Activated CD8-positive, alpha-beta memory T cell treated with anti-CD3 and anti-CD28 coated beads, Interleukin-2, amount 10 ng/mL, durations not matched to agents 7 days and 5 days (primary cell): ENCODE data around the gene WFDC9. TPM values are rescaled to one million over a fixed set of nuclear protein-coding genes. Genes with fewer than 3 reads are reported as not detected.
"Not testable (repeated sequence)": the region's sequence is repeated elsewhere in the genome, so short reads cannot be mapped to it uniquely, and the experiment has no call there.

ENCODE experiments used
- ATAC-seq: fragments of 150-1000 bp; cut with Tn5 transposase; one replicate; pipeline ENCODE4 v1.10.0; 2021; ENCODE audit warnings: moderate library complexity
- CTCF ChIA-PET: fragments of 350-600 bp; sonication (Branson Sonifier 250); formaldehyde crosslinking; loops from one replicate; lab custom pipeline; 2021; ENCODE audit warnings: antibody characterized with exemption; lab: Charles Lee
- DNase-seq: peaks from one replicate; pipeline ENCODE4 v3.0.0-alpha.2; 2020
- H3K27ac Mint-ChIP-seq: one replicate; pipeline ENCODE4 v1.8.0; 2021; ENCODE audit warnings: mild to moderate bottlenecking, mixed read lengths
- H3K27me3 Mint-ChIP-seq: one replicate; pipeline ENCODE4 v1.8.0; 2021; ENCODE audit warnings: mixed read lengths
- H3K36me3 Mint-ChIP-seq: one replicate; pipeline ENCODE4 v1.8.0; 2021; ENCODE audit warnings: mild to moderate bottlenecking, mixed read lengths
- H3K4me1 Mint-ChIP-seq: one replicate; pipeline ENCODE4 v1.8.0; 2021; ENCODE audit warnings: mixed read lengths
- H3K4me3 Mint-ChIP-seq: one replicate; pipeline ENCODE4 v1.8.0; 2021; ENCODE audit warnings: mild to moderate bottlenecking, moderate library complexity, mixed read lengths
- H3K9me3 Mint-ChIP-seq: one replicate; pipeline ENCODE4 v1.8.0; 2022; ENCODE audit warnings: low read depth, mixed read lengths
- total RNA-seq, 2 experiments: library from RNA; stranded (reverse); gene quantifications; one replicate each; pipeline ENCODE4 v1.2.3, GENCODE V29; 2021

The WFDC9 gene
- not detected for total RNA-seq

GRCh38 chr20:45631184-45631583 is at the start of gene WFDC9:
TSS of gene WFDC9 (minus strand) at chr20:45631284. CDS start at chr20:45610181, 21,103 bp downstream.
- H3K9me3 Mint-ChIP-seq, result no peaks in the 10 kb centered on the region
- no peak for ATAC-seq
- no peak within 1 kb of the TSS for H3K27ac Mint-ChIP-seq
- no peak for DNase-seq
- H3K27me3 Mint-ChIP-seq, result peaks cover 19% of the 10 kb centered on the region
- H3K4me3 Mint-ChIP-seq, result no peak within 1 kb of the TSS
- H3K4me1 Mint-ChIP-seq, result no peaks in the 10 kb centered on the region
- CTCF ChIA-PET, result no interaction called here
- H3K36me3 Mint-ChIP-seq, result no peaks in the 10 kb centered on the region

- Mint-ChIP-seq H3K27me3 (peaks cover 16% of the 10 kb centered on the region), H3K4me1 (peaks cover 2% of the 10 kb centered on the region), H3K27ac (no peak overlapping the region), H3K9me3 (peaks cover 6% of the 10 kb centered on the region), H3K36me3 (no peaks in the 10 kb centered on the region), H3K4me3 (no peak overlapping the region)
- CTCF ChIA-PET, result no interaction called here
- ATAC-seq (no peak), DNase-seq (no peak)
Observed at GRCh38 chr20:45679650-45680049, 48.6 kb upstream of the WFDC9 start.

GRCh38 chr20:45672765-45673164 is 41.7 kb upstream of the WFDC9 start:
- ATAC-seq (no peak), DNase-seq (no peak)
- no peaks in the 10 kb centered on the region for H3K9me3 Mint-ChIP-seq
- no peak overlapping the region for H3K27ac Mint-ChIP-seq
- H3K27me3 Mint-ChIP-seq, result peaks cover 44% of the 10 kb centered on the region
- H3K36me3 Mint-ChIP-seq, result no peaks in the 10 kb centered on the region
- CTCF ChIA-PET, result no interaction called here
- H3K4me3 Mint-ChIP-seq, result no peak overlapping the region
- no peaks in the 10 kb centered on the region for H3K4me1 Mint-ChIP-seq

GRCh38 chr20:45670139-45670538 is 39.1 kb upstream of the WFDC9 start, which contains the start of gene WFDC11:
TSS of gene WFDC11 (minus strand) at chr20:45670239. CDS start at chr20:45650600, 19,639 bp downstream.
- Mint-ChIP-seq H3K27me3 (peaks cover 32% of the 10 kb centered on the region), H3K27ac (no peak within 1 kb of the TSS), H3K36me3 (no peaks in the 10 kb centered on the region), H3K4me3 (no peak within 1 kb of the TSS), H3K4me1 (no peaks in the 10 kb centered on the region), H3K9me3 (no peaks in the 10 kb centered on the region)
- DNase-seq (no peak), ATAC-seq (no peak)
- CTCF ChIA-PET, result no interaction called here

- H3K27ac Mint-ChIP-seq, H3K27me3 Mint-ChIP-seq, H3K9me3 Mint-ChIP-seq, H3K4me3 Mint-ChIP-seq, ATAC-seq, H3K4me1 Mint-ChIP-seq, H3K36me3 Mint-ChIP-seq, DNase-seq, CTCF ChIA-PET: not testable (repeated sequence)
Observed at GRCh38 chr20:45657038-45657437, 26.0 kb upstream of the WFDC9 start.

GRCh38 chr20:45651726-45652125 is 20.6 kb upstream of the WFDC9 start:
- H3K27ac Mint-ChIP-seq, H3K9me3 Mint-ChIP-seq, H3K27me3 Mint-ChIP-seq, ATAC-seq, H3K4me3 Mint-ChIP-seq, H3K36me3 Mint-ChIP-seq, CTCF ChIA-PET, DNase-seq, H3K4me1 Mint-ChIP-seq: not testable (repeated sequence)

GRCh38 chr20:45649312-45649863 is 18.3 kb upstream of the WFDC9 start:
- no peaks in the 10 kb centered on the region for H3K9me3 Mint-ChIP-seq
- no peaks in the 10 kb centered on the region for H3K36me3 Mint-ChIP-seq
- ATAC-seq (no peak), DNase-seq (no peak)
- H3K4me3 Mint-ChIP-seq, result no peak overlapping the region
- H3K27ac Mint-ChIP-seq, result no peak overlapping the region
- CTCF ChIA-PET, result no interaction called here
- no peaks in the 10 kb centered on the region for H3K4me1 Mint-ChIP-seq
- H3K27me3 Mint-ChIP-seq, result peaks cover 3% of the 10 kb centered on the region

DNA sequence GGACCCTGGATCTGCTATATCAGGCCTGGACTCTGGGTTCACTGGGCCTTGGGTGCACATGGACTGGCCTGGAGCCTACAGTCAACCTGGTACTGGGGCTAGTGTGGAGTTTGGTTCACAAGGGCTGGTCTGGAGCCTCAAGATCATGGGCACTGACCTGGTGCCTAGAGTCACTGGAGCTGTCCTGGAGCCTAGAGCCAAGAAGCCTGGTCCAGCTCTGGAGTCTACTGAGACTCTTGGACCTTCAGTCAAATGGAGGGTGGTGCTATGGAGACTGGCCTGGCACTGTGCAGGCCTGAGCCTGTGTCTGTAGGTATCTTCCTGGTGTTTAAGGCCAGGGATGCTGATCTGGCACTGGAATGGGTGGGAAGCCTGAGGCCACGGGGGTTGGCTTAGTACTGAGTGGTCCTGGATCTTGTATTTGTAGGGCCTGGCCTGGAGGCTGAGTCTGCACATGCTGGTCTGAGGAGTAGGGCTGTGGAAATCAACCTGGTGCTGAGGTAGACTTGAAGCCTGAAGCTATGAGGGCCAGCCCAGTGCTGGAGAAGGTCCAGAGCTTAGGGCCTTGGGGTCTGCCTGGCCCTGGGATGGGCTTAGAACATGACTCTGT is 16.5 kb upstream of the WFDC9 start:
- H3K4me1 Mint-ChIP-seq, result no peaks in the 10 kb centered on the region
- DNase-seq (no peak), ATAC-seq (no peak)
- no peak overlapping the region for H3K4me3 Mint-ChIP-seq
- H3K9me3 Mint-ChIP-seq, result no peaks in the 10 kb centered on the region
- H3K36me3 Mint-ChIP-seq, result no peaks in the 10 kb centered on the region
- CTCF ChIA-PET, result no interaction called here
- no peak overlapping the region for H3K27ac Mint-ChIP-seq
- H3K27me3 Mint-ChIP-seq, result peaks cover 3% of the 10 kb centered on the region

DNA sequence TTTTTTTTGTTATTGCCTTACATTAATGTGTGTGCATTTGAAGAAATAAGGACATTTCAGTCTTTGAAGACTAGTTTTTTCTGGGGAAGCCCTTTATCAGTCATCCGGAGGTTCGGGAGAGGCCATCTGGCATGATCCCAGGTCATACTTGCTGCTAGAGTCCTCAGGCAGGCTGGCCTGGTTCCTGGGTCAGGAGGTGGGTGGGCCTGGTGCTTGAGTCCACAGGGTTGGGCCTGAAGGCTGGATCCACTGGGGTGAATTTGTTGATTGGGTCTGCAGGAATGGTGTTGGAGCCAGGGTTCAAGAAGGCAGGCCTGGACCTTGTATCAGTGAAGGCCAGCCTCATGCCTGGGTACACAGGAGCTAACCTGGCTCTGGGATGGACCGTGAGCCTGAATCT is 15.8 kb upstream of the WFDC9 start:
- ATAC-seq, result no peak
- CTCF ChIA-PET, result no interaction called here
- no peaks in the 10 kb centered on the region for H3K36me3 Mint-ChIP-seq
- no peak for DNase-seq
- H3K4me1 Mint-ChIP-seq, result no peaks in the 10 kb centered on the region
- H3K4me3 Mint-ChIP-seq, result no peak overlapping the region
- no peaks in the 10 kb centered on the region for H3K9me3 Mint-ChIP-seq
- H3K27me3 Mint-ChIP-seq, result peaks cover 3% of the 10 kb centered on the region
- no peak overlapping the region for H3K27ac Mint-ChIP-seq

- H3K4me3 Mint-ChIP-seq, H3K36me3 Mint-ChIP-seq, CTCF ChIA-PET, H3K4me1 Mint-ChIP-seq, H3K9me3 Mint-ChIP-seq, H3K27me3 Mint-ChIP-seq, H3K27ac Mint-ChIP-seq, ATAC-seq, DNase-seq: not testable (repeated sequence)
Observed at GRCh38 chr20:45645869-45646268, 14.8 kb upstream of the WFDC9 start.

GRCh38 chr20:45641076-45641475 is 10.0 kb upstream of the WFDC9 start:
- H3K27me3 Mint-ChIP-seq, result peaks cover 15% of the 10 kb centered on the region
- DNase-seq, H3K36me3 Mint-ChIP-seq, H3K27ac Mint-ChIP-seq, CTCF ChIA-PET, ATAC-seq, H3K4me1 Mint-ChIP-seq, H3K9me3 Mint-ChIP-seq, H3K4me3 Mint-ChIP-seq: not testable (repeated sequence)

GRCh38 chr20:45639687-45640086 is 8.6 kb upstream of the WFDC9 start:
- ATAC-seq, result no peak
- no peaks in the 10 kb centered on the region for H3K9me3 Mint-ChIP-seq
- H3K27me3 Mint-ChIP-seq, result peaks cover 14% of the 10 kb centered on the region
- H3K36me3 Mint-ChIP-seq, result no peaks in the 10 kb centered on the region
- no peak overlapping the region for H3K4me3 Mint-ChIP-seq
- CTCF ChIA-PET, result no interaction called here
- no peak overlapping the region for H3K27ac Mint-ChIP-seq
- H3K4me1 Mint-ChIP-seq, result no peaks in the 10 kb centered on the region
- no peak for DNase-seq

DNA sequence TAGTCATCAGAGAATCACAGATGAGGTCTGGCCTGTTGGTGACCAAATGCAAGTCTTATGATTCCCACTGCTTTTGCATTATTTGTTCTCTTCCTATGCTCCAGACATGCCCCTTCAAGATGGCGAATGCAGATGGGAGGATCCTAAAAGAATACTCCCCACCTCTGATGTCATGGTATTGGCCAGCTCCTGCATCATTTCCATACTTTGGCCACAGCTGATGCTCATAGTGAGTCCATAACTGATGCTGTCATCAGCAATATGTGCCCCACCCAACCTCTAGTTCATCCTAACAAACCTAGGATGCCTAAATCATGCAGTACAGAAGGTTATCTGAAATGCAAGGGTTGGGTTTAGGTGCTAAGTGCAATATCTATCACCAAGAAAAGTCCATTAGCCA is 5.4 kb upstream of the WFDC9 start:
- no peak for DNase-seq
- Mint-ChIP-seq H3K4me3 (no peak overlapping the region), H3K9me3 (no peaks in the 10 kb centered on the region), H3K4me1 (no peaks in the 10 kb centered on the region), H3K27me3 (peaks cover 22% of the 10 kb centered on the region), H3K36me3 (no peaks in the 10 kb centered on the region), H3K27ac (no peak overlapping the region)
- ATAC-seq, result no peak
- CTCF ChIA-PET, result no interaction called here

- no peaks in the 10 kb centered on the region for H3K9me3 Mint-ChIP-seq
- no peak overlapping the region for H3K4me3 Mint-ChIP-seq
- no peaks in the 10 kb centered on the region for H3K36me3 Mint-ChIP-seq
- ATAC-seq (no peak), DNase-seq (no peak)
- no peaks in the 10 kb centered on the region for H3K4me1 Mint-ChIP-seq
- H3K27ac Mint-ChIP-seq, result no peak overlapping the region
- peaks cover 19% of the 10 kb centered on the region for H3K27me3 Mint-ChIP-seq
- CTCF ChIA-PET, result interaction anchor here (1.1 to 3.7 kb wide), 3 partner anchors 14 to 140 kb away, joined by 3 to 21 read pairs (median 4); no protein-coding TSS in a partner anchor
Observed at GRCh38 chr20:45630371-45630770, 713 bp downstream of the WFDC9 start.
